PC-3 (cell line): Measurements from ENCODE around the gene EIF4G3. TPM values are rescaled to one million over a fixed set of nuclear protein-coding genes. Genes with fewer than 3 reads are reported as not detected.

ENCODE experiments used
- ATAC-seq: fragments of 200-7000 bp; cut with Tn5 transposase; 2 replicates; pipeline ENCODE4 v1.9.1; 2020; ENCODE audit warnings: mild to moderate bottlenecking, moderate library complexity
- BruUV-seq: library from RNA; stranded (reverse); fragments of 400-500 nt; replicated peaks from 2 replicates; lab custom pipeline; 2021; lab: Mats Ljungman, UMichigan
- CTCF ChIA-PET: fragments of 300-600 bp; sonication (Branson Sonifier 250); formaldehyde crosslinking; loops from one replicate; lab custom pipeline; 2022; ENCODE audit warnings: antibody characterized with exemption; lab: Charles Lee
- POLR2A ChIA-PET: fragments of 300-600 bp; sonication (Branson Sonifier 250); formaldehyde crosslinking; loops from one replicate; lab custom pipeline; 2022; ENCODE audit warnings: antibody characterized with exemption; ENCODE audit not compliant: unreplicated experiment; lab: Charles Lee
- DNase-seq: peaks from one replicate; pipeline ENCODE4 v3.0.0-alpha.2; 2015
- H2AFZ ChIP-seq: fragments of 300-600 bp; sonication (generic); 2 replicates; pipeline ENCODE4 v1.6.0; 2016; ENCODE audit warnings: antibody characterized with exemption, low read length
- H3F3A ChIP-seq: fragments of 300-600 bp; sonication (generic); one replicate; pipeline ENCODE4 v1.6.0; 2017; ENCODE audit warnings: antibody characterized with exemption, low read length, control low read depth, mild to moderate bottlenecking; ENCODE audit not compliant: unreplicated experiment
- H3K27ac ChIP-seq: fragments of 300-600 bp; sonication (generic); 2 replicates; pipeline ENCODE4 v1.5.1; 2016; ENCODE audit warnings: mild to moderate bottlenecking, low read length
- H3K27me3 ChIP-seq: fragments of 300-600 bp; sonication (generic); 2 replicates; pipeline ENCODE4 v1.6.1; 2016; ENCODE audit warnings: low read length, mixed read lengths
- H3K36me3 ChIP-seq: fragments of 300-600 bp; sonication (generic); 2 replicates; pipeline ENCODE4 v1.6.1; 2016; ENCODE audit warnings: low read depth, mixed run types, low read length, mixed read lengths
- H3K4me1 ChIP-seq: fragments of 300-600 bp; sonication (generic); 2 replicates; pipeline ENCODE4 v1.5.1; 2016; ENCODE audit warnings: low read length; ENCODE audit not compliant: insufficient read depth
- H3K4me2 ChIP-seq: fragments of 300-600 bp; sonication (generic); 2 replicates; pipeline ENCODE4 v1.6.0; 2016; ENCODE audit warnings: low read length
- H3K4me3 ChIP-seq: fragments of 300-600 bp; sonication (generic); 2 replicates; pipeline ENCODE4 v1.5.1; 2016; ENCODE audit warnings: mild to moderate bottlenecking, low read length, mixed read lengths
- H3K79me2 ChIP-seq: fragments of 300-600 bp; sonication (generic); 2 replicates; pipeline ENCODE4 v1.6.1; 2017; ENCODE audit warnings: low read length, mixed read lengths
- H3K9ac ChIP-seq: fragments of 300-600 bp; sonication (generic); 2 replicates; pipeline ENCODE4 v1.6.0; 2016; ENCODE audit warnings: mild to moderate bottlenecking, low read length
- H3K9me2 ChIP-seq: fragments of 300-600 bp; sonication (generic); replicated peaks from 2 replicates; pipeline ENCODE4 v1.6.1; 2016; ENCODE audit warnings: mixed run types, low read length, mixed read lengths
- H3K9me3 ChIP-seq: fragments of 300-600 bp; sonication (generic); 2 replicates; pipeline ENCODE4 v1.6.1; 2016; ENCODE audit warnings: low read length, mixed read lengths
- H4K20me1 ChIP-seq: fragments of 300-600 bp; sonication (generic); 2 replicates; pipeline ENCODE4 v1.6.1; 2016; ENCODE audit warnings: low read length, mixed read lengths
- EZH2 ChIP-seq: fragments of 300-600 bp; sonication (generic); IDR thresholded peaks from one replicate; pipeline ENCODE4 v1.6.1; 2017; ENCODE audit warnings: antibody characterized with exemption, mild to moderate bottlenecking, low read length; ENCODE audit not compliant: unreplicated experiment
- EZH2phosphoT487 ChIP-seq: fragments of 300-600 bp; sonication (generic); IDR thresholded peaks from 2 replicates; pipeline ENCODE4 v1.6.1; 2018; ENCODE audit warnings: mild to moderate bottlenecking, antibody characterized with exemption, low read length, borderline replicate concordance
- intact Hi-C: fragments of 100-400 bp; cut with micrococcal nuclease; formaldehyde crosslinking; loops from 2 replicates; pipeline ENCODE4 v1.9.0; 2023
- total RNA-seq: library from RNA; depleted of rRNA; stranded (reverse); fragments of >200 nt; gene quantifications from 2 replicates; pipeline ENCODE4 v1.2.3, GENCODE V29; 2014
- TF ChIP-seq, protein P1 (sequence below): fragments of 300-600 bp; sonication (generic); conservative IDR thresholded peaks from 2 replicates; pipeline ENCODE4 v1.5.1; 2017; ENCODE audit warnings: antibody characterized with exemption, low read depth, mild to moderate bottlenecking, low read length

The EIF4G3 gene
- total RNA-seq, 1 experiment from 2014 or later, result 16.9 TPM

DNA sequence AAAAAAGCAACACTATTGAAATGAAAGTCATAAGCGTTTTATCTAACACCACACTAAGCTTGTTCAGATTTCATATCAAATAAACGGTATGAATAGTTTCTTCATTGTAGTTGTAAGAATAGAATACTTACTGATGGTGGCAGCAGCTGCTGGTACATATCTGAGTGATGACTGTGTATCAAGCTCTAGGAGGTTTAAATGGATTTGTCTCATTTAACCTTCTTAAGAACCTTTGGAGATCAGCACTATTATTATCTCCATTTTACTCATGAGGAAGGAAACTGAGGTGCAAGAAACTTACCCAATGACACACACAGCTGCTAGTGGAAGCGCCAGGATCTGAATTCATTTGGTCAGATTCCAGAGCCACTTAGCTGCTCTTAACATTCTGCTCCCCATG, 104.0 kb downstream of the EIF4G3 start:
- no peaks in the 10 kb centered on the region for H3F3A ChIP-seq
- H3K9me3 ChIP-seq, result no peaks in the 10 kb centered on the region
- no peaks in the 10 kb centered on the region for H3K27me3 ChIP-seq
- peaks cover 5% of the 10 kb centered on the region; the same call in 1 of the 2 replicates for H3K4me1 ChIP-seq
- no peaks in the 10 kb centered on the region for H3K9me2 ChIP-seq
- no peak overlapping the region for H3K27ac ChIP-seq
- CTCF ChIA-PET, result no interaction called here
- no peak overlapping the region for H3K4me2 ChIP-seq
- BruUV-seq, result no TSS peak
- ATAC-seq, result no peak
- no peak overlapping the region for H3K9ac ChIP-seq
- DNase-seq, result no peak
- H4K20me1 ChIP-seq, result no peaks in the 10 kb centered on the region
- H3K36me3 ChIP-seq, result no peaks in the 10 kb centered on the region
- H2AFZ ChIP-seq, result no peak overlapping the region
- TF ChIP-seq, protein P1, sequence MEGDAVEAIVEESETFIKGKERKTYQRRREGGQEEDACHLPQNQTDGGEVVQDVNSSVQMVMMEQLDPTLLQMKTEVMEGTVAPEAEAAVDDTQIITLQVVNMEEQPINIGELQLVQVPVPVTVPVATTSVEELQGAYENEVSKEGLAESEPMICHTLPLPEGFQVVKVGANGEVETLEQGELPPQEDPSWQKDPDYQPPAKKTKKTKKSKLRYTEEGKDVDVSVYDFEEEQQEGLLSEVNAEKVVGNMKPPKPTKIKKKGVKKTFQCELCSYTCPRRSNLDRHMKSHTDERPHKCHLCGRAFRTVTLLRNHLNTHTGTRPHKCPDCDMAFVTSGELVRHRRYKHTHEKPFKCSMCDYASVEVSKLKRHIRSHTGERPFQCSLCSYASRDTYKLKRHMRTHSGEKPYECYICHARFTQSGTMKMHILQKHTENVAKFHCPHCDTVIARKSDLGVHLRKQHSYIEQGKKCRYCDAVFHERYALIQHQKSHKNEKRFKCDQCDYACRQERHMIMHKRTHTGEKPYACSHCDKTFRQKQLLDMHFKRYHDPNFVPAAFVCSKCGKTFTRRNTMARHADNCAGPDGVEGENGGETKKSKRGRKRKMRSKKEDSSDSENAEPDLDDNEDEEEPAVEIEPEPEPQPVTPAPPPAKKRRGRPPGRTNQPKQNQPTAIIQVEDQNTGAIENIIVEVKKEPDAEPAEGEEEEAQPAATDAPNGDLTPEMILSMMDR, result no peak
- no peak for TF ChIP-seq EZH2phosphoT487
- no peak for TF ChIP-seq EZH2
- intact Hi-C loops, result no loop called here
- no peak overlapping the region for H3K4me3 ChIP-seq
- POLR2A ChIA-PET, result interaction anchor here (0.7 kb wide), 1 partner anchor 100 kb away, joined by 4 read pairs; no protein-coding TSS in a partner anchor
- H3K79me2 ChIP-seq, result peaks cover 6% of the 10 kb centered on the region; the same call in 1 of the 2 replicates

DNA sequence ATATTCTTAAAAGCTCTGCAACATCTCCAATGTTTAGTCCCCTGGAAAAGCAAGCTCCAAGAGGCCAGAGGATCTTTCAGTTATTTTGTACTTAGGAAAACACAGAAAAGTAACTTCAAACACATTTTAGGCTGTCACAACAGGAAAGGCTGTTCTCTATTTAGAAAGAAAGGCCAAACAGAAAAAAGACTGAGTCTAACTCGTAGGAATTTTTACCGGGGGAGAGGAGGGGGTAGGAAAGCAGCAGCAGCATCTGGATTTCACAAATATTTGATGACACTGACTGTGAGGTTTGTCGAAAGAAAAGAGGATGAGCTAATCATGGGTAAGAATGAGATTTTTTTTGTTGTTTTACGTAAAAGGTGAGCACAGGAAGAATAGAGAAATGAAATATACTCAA, 107.1 kb downstream of the EIF4G3 start:
- intact Hi-C loops, result loop anchor here (10.0 kb wide), 1 partner anchor 55 kb away; no protein-coding TSS in a partner anchor
- no peak overlapping the region for H3K9ac ChIP-seq
- H3K36me3 ChIP-seq, result no peaks in the 10 kb centered on the region
- H3K9me3 ChIP-seq, result no peaks in the 10 kb centered on the region
- DNase-seq, result no peak
- 0 out of 2 replicates have a peak, but pooled peaks cover 2% of the 10 kb centered on the region for H4K20me1 ChIP-seq
- no peak overlapping the region for H2AFZ ChIP-seq
- no peaks in the 10 kb centered on the region for H3K9me2 ChIP-seq
- H3K27me3 ChIP-seq, result no peaks in the 10 kb centered on the region
- H3K27ac ChIP-seq, result no peak overlapping the region
- H3K4me1 ChIP-seq, result peaks cover 9% of the 10 kb centered on the region
- POLR2A ChIA-PET, result no interaction called here
- no peak for ATAC-seq
- BruUV-seq, result no TSS peak
- H3K4me3 ChIP-seq, result no peak overlapping the region
- H3K79me2 ChIP-seq, result peaks cover under 1% of the 10 kb centered on the region; the same call in 1 of the 2 replicates
- TF ChIP-seq EZH2phosphoT487, result no peak
- TF ChIP-seq, protein P1, result no peak
- no peak for TF ChIP-seq EZH2
- CTCF ChIA-PET, result no interaction called here
- no peak overlapping the region for H3K4me2 ChIP-seq
- H3F3A ChIP-seq, result no peaks in the 10 kb centered on the region

DNA sequence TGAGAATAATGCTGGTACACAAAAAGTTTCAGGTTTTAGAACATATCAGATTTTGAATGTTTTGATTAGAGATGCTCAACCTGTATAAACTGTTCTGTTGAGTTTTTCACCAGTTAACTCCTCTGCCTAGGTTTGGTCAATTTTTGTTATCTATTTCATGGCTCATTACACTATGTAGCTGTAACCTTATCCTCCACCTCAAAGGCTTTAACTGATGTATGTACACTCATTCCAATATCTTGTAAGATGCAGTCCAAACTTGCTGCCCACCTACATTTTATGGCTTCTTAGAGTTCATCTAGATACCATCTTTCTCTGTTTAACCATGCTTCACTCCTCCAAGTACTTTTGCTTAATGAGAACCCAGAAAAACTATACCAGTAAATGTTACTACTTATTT, 107.8 kb downstream of the EIF4G3 start:
- TF ChIP-seq, protein P1, result no peak
- TF ChIP-seq EZH2phosphoT487, result no peak
- no peak for TF ChIP-seq EZH2
- Histone ChIP-seq H3K4me3 (no peak overlapping the region), H3K9ac (no peak overlapping the region), H3K4me1 (peaks cover 15% of the 10 kb centered on the region), H3K27me3 (no peaks in the 10 kb centered on the region), H3K9me2 (no peaks in the 10 kb centered on the region), H3K36me3 (no peaks in the 10 kb centered on the region), H3K4me2 (no peak overlapping the region), H3K9me3 (no peaks in the 10 kb centered on the region), H2AFZ (no peak overlapping the region), H3K79me2 (no peaks in the 10 kb centered on the region), H4K20me1 (0 out of 2 replicates have a peak, but pooled peaks cover 4% of the 10 kb centered on the region), H3K27ac (no peak overlapping the region), H3F3A (no peaks in the 10 kb centered on the region)
- ATAC-seq (no peak), DNase-seq (no peak)
- intact Hi-C loops, result loop anchor here (10.0 kb wide), 1 partner anchor 56 kb away; no protein-coding TSS in a partner anchor
- POLR2A ChIA-PET, result no interaction called here
- BruUV-seq, result no TSS peak
- CTCF ChIA-PET, result no interaction called here
